ENCODE measurements around the gene CHST11. TPM values are rescaled to one million over a fixed set of nuclear protein-coding genes. Genes with fewer than 3 reads are reported as not detected.

Gene CHST11
- total and polyA plus RNA-seq, 10 of the 15 experiments (the other 5 are each of a cell fraction or from before 2014, with no cell fraction given): 1.9 to 38.1 (median 17.2) TPM

GRCh38 chr12:104641862-104642261, 185.1 kb downstream of the CHST11 start (continued):
- TF ChIP-seq ZNF622 (IDR thresholded peaks at IDR 0.05) (no peak), BCL11A (IDR thresholded peaks at IDR 0.05; ENCODE audit: low read depth, low read length) (peak; percentile 98), HDAC6 (IDR thresholded peaks at IDR 0.05; ENCODE audit: unreplicated experiment) (no peak), SIX5 (IDR thresholded peaks at IDR 0.05; ENCODE audit: low read depth, low read length, severe bottlenecking) (no peak), RFX5 (IDR thresholded peaks at IDR 0.05; ENCODE audit: low read depth, low read length) (no peak), ZNF592 (IDR thresholded peaks at IDR 0.05) (peak; percentile 69), SREBF1 (IDR thresholded peaks at IDR 0.05; ENCODE audit: low read length) (no peak), PKNOX1 (IDR thresholded peaks at IDR 0.05) (peak; percentile 63; the same call in 1 of the 2 replicates), MYB (IDR thresholded peaks at IDR 0.05; ENCODE audit: borderline replicate concordance, low read depth, low read length) (no peak), ZBTB33 (IDR thresholded peaks at IDR 0.05) (no peak), KLF5 (IDR thresholded peaks at IDR 0.05; ENCODE audit: partially characterized antibody) (peak; percentile 63), NKRF (conservative IDR thresholded peaks at IDR 0.05) (no peak; the same call in 1 of the 2 replicates), RBBP5 (conservative IDR thresholded peaks at IDR 0.05) (no peak), MTA2 (IDR thresholded peaks at IDR 0.05; ENCODE audit: low read depth) (peak; percentile 97), ELK1 (IDR thresholded peaks at IDR 0.05; ENCODE audit: low read depth, low read length) (no peak), ZNF384 (IDR thresholded peaks at IDR 0.05; ENCODE audit: borderline replicate concordance, low read depth, low read length) (no peak)
